A549 (cell line): Measurements from ENCODE around the gene D2HGDH.

Source experiments
- BHLHE40 ChIP-seq: IDR thresholded peaks from 2 replicates; pipeline ENCODE4 v1.6.1; 2012; ENCODE audit warnings: low read depth, low read length, inconsistent platforms
- CTCF ChIP-seq: fragments of >200 bp; sonication (Bioruptor Twin); formaldehyde crosslinking; IDR thresholded peaks from 3 replicates; pipeline ENCODE4 v1.5.1; 2016
- ELK1 ChIP-seq: fragments of 150-350 bp; IDR thresholded peaks from 2 replicates; pipeline ENCODE4 v1.6.1; 2014; ENCODE audit warnings: low read depth, mild to moderate bottlenecking, low read length
- HDAC2 ChIP-seq: fragments of 200-600 bp; sonication (generic); IDR thresholded peaks from 2 replicates; pipeline ENCODE4 v1.6.1; 2016
- JUNB ChIP-seq: fragments of >200 bp; sonication (Bioruptor Twin); formaldehyde crosslinking; IDR thresholded peaks from 2 replicates; pipeline ENCODE4 v1.6.1; 2016
- MAZ ChIP-seq: fragments of 150-350 bp; IDR thresholded peaks from 2 replicates; pipeline ENCODE4 v1.6.1; 2014; ENCODE audit warnings: antibody characterized with exemption, low read depth, low read length, borderline replicate concordance
- POLR2A ChIP-seq: IDR thresholded peaks from 2 replicates; pipeline ENCODE4 v1.6.1; 2012; ENCODE audit warnings: mild to moderate bottlenecking, low read length
- POLR2AphosphoS2 ChIP-seq: conservative IDR thresholded peaks from 2 replicates; pipeline ENCODE4 v1.6.1; 2012; ENCODE audit warnings: low read length, improper control_type of control experiment, inconsistent platforms
- REST ChIP-seq: fragments of 200-600 bp; sonication (generic); IDR thresholded peaks from 2 replicates; pipeline ENCODE4 v1.6.1; 2016; ENCODE audit warnings: antibody characterized with exemption, mild to moderate bottlenecking, moderate library complexity
- RFX5 ChIP-seq: fragments of 450-650 bp; IDR thresholded peaks from 2 replicates; pipeline ENCODE4 v1.7.1; 2014; ENCODE audit warnings: antibody characterized with exemption, mild to moderate bottlenecking, moderate library complexity
- ZFP36 ChIP-seq: fragments of 450-650 bp; IDR thresholded peaks from 2 replicates; pipeline ENCODE4 v1.6.1; 2014; ENCODE audit warnings: borderline replicate concordance; ENCODE audit not compliant: partially characterized antibody

GRCh38 chr2:241801611-241802420, 67.4 kb downstream of the D2HGDH start:
- TF ChIP-seq BHLHE40 (no peak), POLR2A (no peak), HDAC2 (no peak), CTCF (no peak), MAZ (no peak), ZFP36 (no peak), ELK1 (no peak), REST (no peak), RFX5 (no peak), JUNB (no peak), POLR2AphosphoS2 (no peak)
